ENCODE results near the gene ATP5F1E.
A peak's percentile ranks its signal among the peaks of the same experiment; 100 is the strongest.
"Not testable (repeated sequence)": the region's sequence is repeated elsewhere in the genome, so short reads cannot be mapped to it uniquely, and the experiment has no call there.

Gene ATP5F1E

DNA sequence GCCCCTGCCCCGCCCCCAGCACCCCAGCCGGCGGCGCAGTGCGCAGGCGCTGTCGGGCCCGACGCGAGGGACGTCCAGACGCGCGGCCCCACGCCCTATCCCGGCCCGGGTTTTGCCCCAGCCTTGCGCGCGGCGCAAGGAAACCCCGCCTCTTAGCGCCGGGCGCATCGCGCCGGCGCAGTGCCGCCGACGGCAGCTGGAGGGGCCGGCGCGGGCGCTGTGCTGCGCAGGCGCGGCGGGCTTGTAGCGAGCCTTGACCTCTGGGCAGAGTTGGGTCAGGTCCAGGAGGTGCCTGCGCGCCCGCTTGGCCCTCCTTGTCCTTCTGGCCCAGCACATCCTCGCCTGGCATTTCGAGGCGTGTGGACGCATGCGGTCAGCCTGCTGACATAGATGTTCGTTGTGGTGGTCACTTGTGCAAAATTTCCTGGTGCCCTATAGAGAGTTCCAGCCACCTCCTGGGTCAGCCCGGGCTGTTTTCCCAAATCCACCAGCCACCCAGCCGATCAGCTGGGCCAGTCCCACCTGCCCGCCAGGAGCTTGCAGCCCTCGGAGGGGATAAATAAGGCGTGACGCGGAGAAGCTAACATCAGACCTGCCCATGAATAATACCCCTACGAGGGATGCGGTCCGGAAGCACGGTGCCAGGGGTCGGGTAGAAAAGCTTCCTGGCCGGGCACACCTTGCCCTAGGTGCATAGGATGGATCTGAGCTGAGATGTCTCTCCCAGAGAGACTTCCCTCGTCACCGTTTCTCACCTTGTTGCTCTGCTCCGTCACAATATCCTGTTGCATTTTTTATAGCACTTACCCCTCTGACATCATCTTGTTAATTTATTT, 10.9 kb upstream of the ATP5F1E start:
- DNase-seq (ENCODE audit: low read depth): peak; percentile 93

DNA sequence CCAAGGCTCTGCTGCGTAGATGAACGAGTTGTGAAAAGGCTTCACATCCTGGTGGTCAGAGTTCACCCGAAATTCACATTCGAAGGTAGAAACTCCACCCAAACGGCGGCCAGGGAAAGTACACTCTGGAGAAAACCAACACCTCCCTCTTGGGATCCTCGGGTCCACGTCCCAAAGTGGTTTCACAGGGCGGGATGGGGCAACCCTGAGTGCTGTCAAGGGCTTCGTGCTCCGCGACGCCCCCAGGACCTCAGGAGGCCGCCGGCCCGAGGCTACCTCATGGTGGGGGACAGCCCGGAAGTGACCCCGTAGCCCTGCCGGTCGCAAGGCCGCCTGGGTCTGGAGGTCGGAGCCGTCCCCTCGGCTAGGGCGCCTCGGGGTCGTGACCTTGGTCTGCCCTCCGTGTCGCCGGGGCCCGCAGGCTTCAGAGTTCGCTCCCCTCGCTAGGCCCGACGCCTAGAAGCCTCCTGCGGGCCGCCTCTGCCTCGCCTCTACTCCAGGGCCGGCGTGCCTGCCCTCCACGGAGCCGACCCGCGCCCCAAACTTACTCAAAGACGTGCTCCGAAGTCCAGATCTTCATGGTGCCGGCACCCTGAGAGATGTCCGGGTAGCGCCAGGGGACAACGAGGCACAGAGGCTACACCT, 10.1 kb upstream of the ATP5F1E start, which contains the start of gene PRELID3B:
PRELID3B (minus strand) TSS at position 636 of the 645 bp plus-strand sequence; CDS start at position 580, 56 bp downstream.
- DNase-seq (ENCODE audit: low read depth): no peak

DNA sequence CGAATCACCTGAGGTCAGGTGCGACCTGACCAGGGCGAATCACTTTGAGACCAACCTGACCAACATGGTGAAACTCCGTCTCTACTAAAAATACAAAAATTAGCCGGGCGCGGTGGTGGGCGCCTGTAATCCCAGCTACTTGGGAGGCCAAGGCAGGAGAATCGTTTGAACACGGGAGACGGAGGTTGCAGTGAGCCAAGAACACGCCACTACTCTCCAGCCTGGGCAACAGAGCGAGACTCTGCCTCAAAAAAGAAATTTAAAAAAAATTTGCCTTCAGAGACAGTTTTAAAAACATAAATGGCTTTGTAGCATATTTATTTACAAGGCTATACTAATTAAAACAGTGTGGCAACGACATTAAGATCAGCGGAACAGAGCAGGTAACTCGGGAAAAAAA, 9.4 kb upstream of the ATP5F1E start:
- not testable (repeated sequence) for DNase-seq (ENCODE audit: low read depth)

DNA sequence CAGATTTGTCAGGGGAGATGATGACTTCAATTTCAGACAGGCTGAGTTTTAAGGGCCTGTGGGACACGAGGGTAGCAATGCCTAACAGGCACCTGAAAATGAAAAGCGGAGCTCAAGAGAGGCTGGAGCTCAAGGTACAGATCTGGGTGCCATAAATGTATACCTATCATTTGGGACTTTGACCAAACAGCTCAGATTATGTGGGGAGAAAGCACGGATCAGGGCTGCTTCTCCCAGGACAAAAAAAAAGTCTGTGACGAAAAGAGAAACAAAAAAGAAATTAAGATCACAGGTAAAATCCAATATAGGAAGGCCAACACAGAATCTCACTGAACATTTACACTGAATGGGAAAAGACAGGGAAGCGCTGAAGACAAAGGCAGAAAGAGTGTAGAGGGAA, 8.5 kb upstream of the ATP5F1E start:
- no peak for DNase-seq (ENCODE audit: low read depth)

DNA sequence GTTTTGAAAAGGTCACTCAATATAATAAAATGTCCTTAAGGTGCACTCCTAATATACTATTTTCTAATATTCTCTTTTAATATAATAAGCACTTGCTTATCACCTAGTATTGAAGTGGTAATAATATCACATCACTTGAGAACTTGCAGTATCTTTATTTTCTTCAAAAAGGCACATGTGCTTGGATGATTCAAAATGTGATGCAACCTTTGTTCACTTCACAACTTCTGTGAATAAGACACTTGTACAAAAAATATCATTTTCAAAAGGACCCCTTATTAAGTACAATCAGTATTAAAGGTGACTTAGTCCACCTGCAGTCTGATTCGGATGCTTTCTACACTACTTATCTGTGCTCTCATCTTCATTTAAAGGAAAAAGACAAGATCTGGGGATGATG, 7.1 kb upstream of the ATP5F1E start:
- no peak for DNase-seq (ENCODE audit: low read depth)

DNA sequence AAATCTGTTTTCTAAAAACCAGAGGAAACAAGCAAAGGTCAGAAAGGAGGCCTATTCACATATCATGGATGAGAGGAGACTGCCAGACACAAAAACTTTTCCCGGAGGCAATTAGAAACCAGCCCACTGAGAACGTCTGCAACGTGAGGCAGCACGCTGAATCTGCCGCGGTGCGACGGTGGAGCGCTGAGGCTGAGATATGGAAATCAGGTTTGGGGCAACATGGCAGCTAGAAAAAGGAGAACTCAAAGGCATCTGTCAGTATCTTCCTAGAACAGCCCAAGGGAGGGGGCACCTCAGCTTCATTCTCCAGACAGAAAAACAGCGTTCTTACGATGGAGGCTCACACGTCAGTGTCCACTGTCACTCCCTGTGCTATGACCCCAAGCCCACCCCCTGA, 5.3 kb upstream of the ATP5F1E start:
- DNase-seq (ENCODE audit: low read depth): no peak

DNA sequence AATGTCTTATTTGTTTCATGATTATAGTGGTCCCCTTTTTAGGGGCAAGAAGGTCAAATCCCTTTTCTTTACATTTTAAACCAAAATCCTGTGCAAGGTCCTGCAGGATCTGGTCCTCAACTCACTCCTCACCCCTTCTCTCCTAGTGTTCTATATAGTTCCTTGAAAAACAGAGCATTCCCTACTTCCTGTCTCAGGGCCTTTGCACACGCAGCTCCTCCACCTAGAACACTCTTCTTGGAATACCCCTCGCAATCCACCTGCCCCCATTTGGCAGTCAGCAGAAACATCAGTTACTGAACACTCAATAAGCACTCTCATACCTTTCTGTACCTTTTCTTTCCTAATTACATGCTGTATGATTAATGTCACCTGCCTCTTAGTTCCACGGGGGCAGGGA, 3.2 kb upstream of the ATP5F1E start:
- no peak for DNase-seq (ENCODE audit: low read depth)

DNA sequence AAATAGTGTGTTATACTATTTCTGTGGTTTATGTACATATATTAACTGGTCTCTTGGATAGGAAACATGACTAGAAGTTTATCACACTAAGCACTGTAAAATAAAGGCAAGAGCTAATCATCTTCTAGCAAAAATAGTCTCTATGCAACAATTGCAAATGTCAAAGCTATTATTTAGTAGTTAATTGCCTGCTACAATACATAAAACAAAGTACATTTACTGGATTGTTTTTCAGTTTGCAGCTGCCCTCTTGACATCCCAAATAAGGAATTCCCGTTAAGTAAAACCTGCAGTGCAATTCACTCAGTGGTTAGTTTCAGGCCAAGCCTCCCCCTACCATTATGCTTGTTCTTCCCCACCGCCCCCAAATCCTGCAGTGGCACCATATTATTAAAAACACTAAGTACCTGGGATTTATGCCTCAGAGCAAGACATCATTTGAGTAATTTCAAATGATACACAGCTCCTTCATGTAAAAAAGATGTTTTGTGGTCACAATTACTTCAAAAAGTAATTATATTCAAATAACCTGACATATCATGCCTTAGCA, 1.6 kb upstream of the ATP5F1E start:
- no peak for DNase-seq (ENCODE audit: low read depth)

DNA sequence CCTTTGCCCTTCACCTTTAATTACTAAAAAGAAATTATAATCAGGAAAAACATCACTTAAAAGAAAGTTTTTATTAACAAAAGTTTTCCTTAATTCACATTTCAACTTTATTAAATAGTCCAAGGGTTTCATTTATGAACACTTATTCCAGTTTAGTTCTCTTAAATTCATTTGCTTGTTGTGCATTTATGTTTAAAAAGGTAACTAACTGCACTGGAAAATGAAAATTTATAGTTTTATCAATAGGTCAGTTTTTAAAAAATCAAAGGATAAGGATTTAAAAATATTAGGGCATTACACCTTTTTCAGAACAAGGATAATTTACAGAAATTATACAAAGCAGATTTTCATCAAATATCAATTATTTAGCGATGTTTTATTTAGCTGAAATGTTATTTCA, 958 bp upstream of the ATP5F1E start:
- no peak for DNase-seq (ENCODE audit: low read depth)

DNA sequence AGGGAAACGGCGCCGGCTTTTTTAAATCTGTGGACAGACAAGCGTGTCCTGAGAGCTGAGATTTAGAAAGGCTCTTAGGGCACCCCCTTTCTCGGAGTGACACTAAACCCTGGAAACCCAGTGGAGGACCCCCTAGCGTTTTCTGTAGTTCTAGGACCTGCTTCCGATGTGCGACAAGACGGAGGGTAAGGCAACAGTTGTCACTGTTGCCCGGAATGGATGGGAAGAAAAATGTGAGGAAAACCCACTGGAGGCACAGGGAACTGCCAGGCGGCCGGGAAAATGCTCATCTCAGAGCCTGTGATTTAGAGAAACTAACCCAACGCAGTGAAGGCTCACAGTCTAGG, 551 bp upstream of the ATP5F1E start:
- no peak for DNase-seq (ENCODE audit: low read depth)

DNA sequence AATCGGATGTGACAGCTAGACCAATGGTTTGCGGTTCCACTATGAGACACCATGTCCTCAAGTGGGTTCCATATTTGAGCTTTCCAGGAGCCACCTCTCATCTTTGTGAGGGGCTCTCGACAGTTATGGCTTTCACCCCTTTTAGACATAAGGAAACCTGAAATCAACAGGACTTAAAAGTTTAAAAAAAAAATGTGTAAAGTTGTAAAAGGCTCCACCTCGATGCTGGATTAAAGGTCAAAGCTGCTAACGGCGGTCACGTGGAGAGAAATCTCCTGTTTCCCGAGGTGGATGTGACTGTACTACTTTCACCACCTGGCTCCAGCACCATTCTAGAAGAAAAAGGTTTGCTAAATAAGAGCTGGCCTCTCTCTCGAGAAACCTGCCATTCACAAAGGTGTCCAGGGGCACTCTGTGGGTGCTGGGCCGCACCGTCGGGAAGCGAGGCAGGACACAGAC, 542 bp downstream of the ATP5F1E start:
- no peak for DNase-seq (ENCODE audit: low read depth)

DNA sequence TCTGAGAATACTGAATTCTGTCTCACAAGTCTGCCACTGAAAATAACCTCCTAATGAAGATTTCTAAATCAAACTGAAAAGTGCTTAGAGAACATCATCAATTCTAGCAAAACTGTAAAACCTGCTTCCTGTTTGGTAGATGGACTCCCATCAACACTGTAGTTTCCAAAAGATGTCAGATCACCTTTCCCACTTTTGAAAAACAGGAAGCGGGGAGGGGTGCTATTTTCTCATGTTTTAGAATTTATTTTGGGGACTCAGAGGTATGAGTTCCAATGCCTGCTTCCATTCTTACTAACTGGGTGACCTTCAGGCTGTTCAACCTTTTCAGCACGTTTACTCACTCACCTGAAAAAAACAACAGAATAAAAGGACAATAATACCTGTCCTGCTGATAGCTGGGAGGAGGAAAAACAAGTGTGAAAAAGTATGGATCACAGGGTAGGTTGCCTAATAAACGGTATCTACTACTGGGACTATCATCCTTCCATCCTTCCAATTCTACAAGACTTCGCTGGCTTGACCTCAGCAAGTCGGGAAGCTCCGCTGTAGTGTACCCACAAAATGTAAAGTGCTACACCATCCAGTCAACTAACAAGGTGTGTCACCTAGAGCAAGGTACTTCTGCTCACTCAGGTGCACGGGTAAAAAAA, 1.1 kb downstream of the ATP5F1E start:
- no peak for DNase-seq (ENCODE audit: low read depth)

DNA sequence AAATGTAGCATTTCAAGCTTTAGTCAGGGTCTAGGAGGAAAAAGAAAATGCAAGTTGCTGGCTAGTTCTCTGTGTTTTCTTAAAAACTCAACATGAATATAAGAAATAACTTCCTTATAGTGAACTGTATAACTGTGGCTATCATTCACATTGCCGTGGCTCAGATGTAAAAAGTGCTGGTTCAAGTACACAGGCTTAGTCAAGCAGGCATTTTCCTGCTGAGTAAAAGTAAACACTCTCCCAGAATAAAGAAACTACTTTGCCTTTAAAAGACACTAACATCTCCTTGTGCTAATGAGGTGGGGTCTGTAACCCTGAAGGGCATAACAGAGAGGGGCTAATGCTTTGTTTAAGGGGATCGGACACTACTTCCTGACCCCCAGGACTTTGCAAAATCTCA, 3.3 kb downstream of the ATP5F1E start:
- DNase-seq (ENCODE audit: low read depth): no peak

DNA sequence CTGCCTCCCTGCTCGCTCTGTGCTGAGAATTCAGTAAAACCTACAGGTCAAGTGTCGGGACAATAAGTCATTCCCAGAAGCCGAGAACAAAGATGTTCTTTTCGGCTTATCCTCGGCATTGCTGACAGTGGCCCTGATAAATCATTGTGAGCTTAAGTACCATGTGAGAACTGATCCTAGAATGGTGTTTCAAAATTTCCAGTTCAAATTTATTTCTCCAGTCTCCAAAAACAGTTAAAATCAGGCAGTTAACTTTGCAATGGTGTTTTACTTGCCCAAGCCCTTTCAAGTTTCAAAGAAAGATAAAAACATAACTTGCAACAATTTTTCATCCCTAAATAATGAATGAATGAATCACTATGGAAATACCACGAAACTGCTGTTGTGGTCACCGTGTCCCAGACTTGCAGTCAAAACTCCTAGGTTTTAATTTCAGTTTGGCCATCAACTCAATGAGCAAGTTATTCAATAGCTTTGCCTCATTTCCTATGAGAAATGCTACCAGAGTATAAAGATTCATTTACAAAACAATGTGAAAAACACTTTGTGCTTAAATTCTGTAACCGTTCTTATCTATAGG, 4.3 kb downstream of the ATP5F1E start:
- no peak for DNase-seq (ENCODE audit: low read depth)

DNA sequence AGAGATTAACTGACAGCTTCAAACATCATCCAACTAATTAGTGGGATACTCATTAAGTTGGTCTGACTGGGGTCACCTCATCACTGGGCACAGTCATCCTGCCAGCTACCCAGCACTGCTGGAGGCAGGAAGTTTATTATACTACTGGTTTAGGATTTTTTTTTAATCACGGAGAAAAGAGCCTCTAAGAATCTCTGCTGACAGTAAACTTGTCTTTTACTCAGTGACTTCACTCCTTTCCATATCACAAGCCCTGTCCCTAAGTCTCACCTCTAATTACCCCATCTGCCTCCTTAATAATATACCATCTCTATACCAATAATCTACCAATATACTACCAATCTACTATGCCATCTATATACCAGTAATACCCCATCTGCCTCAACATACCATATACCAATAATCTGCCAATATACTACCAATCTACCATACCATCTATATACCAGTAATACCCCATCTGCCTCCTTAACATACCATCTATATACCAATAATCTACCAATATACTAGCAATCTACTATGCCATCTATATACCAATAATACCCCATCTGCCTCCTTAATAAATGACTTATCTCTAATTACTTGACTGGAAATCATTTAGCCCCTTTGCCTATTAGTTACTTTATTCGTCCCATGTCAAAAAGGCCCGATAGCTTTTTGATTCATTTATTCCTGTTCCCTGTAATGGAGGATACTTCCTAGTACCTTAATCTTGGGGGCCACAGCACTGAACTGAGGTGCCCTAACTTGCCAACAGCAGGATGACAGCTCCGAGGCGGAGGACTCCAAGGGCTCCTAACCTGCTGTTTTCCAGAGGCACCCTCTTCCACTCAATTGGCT, 5.0 kb downstream of the ATP5F1E start:
- DNase-seq (ENCODE audit: low read depth): no peak

DNA sequence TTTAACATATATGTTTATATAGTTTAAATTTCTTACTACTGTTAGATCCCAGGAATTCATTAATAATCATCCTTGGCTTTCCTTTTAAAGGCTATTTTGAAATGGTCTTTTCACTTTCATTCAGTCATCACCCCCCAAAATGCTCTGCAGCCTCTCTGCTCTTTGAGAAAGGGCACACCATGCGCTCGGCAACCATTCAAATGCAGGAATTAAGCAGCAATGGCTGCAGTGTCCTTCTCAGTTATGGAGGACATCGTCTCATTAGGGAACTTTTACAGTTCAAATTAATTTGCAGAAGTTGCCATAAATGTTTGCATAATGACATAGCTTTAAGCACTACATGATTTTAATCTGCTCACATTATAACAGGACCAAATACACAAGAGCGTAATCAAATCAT, 6.6 kb downstream of the ATP5F1E start:
- DNase-seq (ENCODE audit: low read depth): no peak

DNA sequence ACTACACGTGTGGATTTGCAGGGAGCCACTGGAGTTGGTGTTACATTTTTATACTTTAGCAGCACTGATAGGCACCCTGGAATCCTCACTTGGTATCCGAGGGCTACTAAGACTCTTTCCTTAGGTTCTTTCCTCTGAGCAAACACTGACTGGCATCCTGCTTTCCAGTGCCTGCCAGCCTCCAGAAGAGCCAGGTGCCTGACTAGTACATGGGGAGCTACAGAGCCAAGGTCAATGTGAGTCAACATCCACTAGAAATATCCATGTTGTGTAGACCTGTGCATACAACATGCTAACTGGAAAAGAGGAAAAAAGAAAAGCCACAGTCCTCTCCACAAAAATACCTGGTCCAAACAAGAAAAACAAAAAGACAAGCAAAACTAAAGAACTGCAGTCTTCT, 7.0 kb downstream of the ATP5F1E start:
- no peak for DNase-seq (ENCODE audit: low read depth)

DNA sequence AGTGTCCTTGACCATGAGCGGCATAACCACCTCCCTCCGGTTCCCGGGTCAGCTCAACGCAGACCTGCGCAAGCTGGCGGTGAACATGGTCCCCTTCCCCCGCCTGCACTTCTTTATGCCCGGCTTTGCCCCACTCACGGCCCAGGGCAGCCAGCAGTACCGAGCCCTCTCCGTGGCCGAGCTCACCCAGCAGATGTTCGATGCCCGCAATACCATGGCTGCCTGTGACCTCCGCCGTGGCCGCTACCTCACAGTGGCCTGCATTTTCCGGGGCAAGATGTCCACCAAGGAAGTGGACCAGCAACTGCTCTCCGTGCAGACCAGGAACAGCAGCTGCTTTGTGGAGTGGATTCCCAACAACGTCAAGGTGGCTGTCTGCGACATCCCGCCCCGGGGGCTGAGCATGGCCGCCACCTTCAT, 8.0 kb downstream of the ATP5F1E start:
- DNase-seq (ENCODE audit: low read depth): no peak

DNA sequence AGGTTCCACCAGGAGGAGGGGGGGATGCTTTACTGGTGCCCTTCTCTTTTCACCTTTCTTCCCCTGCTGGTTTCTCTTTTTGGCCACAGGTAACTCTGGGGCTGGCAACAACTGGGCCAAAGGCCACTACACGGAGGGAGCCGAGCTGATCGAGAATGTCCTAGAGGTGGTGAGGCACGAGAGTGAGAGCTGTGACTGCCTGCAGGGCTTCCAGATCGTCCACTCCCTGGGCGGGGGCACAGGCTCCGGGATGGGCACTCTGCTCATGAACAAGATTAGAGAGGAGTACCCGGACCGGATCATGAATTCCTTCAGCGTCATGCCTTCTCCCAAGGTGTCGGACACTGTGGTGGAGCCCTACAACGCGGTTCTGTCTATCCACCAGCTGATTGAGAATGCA, 8.5 kb downstream of the ATP5F1E start:
- DNase-seq (ENCODE audit: low read depth): no peak

DNA sequence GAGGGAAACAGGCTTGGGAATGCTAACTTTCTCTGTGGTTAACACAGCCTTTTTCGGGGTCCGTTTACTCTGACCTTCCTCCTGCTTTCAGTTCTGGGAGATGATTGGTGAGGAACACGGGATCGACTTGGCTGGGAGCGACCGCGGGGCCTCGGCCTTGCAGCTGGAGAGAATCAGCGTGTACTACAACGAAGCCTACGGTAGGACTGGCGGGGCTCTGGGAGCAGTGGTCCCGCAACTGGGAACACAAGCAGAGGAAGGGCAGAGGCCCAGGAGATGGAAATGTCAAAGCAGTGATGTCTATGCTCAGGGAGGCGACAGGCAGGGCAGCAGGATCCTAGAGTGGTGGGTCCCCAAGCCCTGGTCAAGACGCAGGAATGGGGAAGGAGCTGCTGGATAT, 9.4 kb downstream of the ATP5F1E start:
- DNase-seq (ENCODE audit: low read depth): no peak

DNA sequence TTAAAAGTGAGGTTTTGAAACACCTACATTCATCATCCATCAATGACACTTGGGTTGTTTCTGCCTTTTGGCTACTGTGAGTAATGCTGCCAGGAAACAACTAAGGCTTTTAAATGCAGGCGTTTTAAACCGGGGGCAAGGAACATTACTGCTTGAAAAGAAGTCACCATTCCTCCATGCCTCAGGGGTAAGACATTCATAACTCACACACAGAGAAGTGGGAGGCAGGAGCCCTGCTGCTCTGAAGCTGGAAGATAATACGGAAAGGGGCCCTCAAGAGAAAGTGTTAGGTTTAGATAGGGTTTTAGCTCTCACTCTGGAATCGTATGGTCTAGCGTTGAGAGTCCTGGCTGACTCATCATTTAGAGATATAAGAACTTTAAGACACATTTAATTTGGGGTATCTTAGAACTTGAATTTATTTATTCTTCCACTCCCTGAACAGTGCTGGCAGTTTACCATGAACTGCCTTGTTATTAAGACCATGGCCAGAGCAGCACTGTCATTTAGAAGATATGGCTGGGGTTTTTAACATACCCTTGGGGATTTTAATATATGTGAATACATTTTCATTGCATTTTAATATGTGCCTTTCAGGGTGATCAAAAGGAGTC, 11.1 kb downstream of the ATP5F1E start:
- DNase-seq (ENCODE audit: low read depth): no peak

Measured in activated T-cell treated with anti-CD3 and anti-CD28 coated beads for 24 hours (primary cell).